IMR-90 (cell line): ENCODE measurements around the gene LRRIQ4. TPM values are rescaled to one million over a fixed set of nuclear protein-coding genes. Genes with fewer than 3 reads are reported as not detected.

Experiments used
- ATAC-seq: fragments of 200-7000 bp; cut with Tn5 transposase; 2 replicates; pipeline ENCODE4 v1.9.1; 2020; ENCODE audit warnings: low read depth, mild to moderate bottlenecking, moderate library complexity
- BruUV-seq: library from RNA; stranded (reverse); fragments of 400-500 nt; replicated peaks from 2 replicates; lab custom pipeline; 2021; lab: Mats Ljungman, UMichigan
- CTCF ChIA-PET: fragments of 300-600 bp; formaldehyde crosslinking; extraction: SDS; loops from one replicate; lab custom pipeline; 2021; ENCODE audit warnings: antibody characterized with exemption; lab: Yijun Ruan, JAX
- POLR2A ChIA-PET: fragments of 300-600 bp; sonication (Branson Sonifier 250); formaldehyde crosslinking; loops from one replicate; lab custom pipeline; 2022; ENCODE audit warnings: antibody characterized with exemption; ENCODE audit not compliant: unreplicated experiment; lab: Charles Lee
- DNase-seq: peaks from one replicate; pipeline ENCODE4 v3.0.0; 2013
- H2AFZ ChIP-seq: replicated peaks from 2 replicates; pipeline ENCODE3; 2013; ENCODE audit warnings: low read length, mild to moderate bottlenecking; ENCODE audit not compliant: poor library complexity
- H2AK5ac ChIP-seq: 2 replicates; pipeline ENCODE4 v1.6.1; 2013; ENCODE audit warnings: low read depth, low read length, inconsistent platforms
- H2AK9ac ChIP-seq: replicated peaks from 2 replicates; pipeline ENCODE3; 2013; ENCODE audit warnings: mild to moderate bottlenecking, low read depth, low read length, moderate library complexity; ENCODE audit not compliant: poor library complexity
- H2BK120ac ChIP-seq: 2 replicates; pipeline ENCODE4 v1.6.1; 2013; ENCODE audit warnings: low read depth, low read length, inconsistent platforms
- H2BK15ac ChIP-seq: 3 replicates; pipeline ENCODE4 v1.6.1; 2013; ENCODE audit warnings: low read depth, low read length, inconsistent platforms
- H2BK20ac ChIP-seq: 2 replicates; pipeline ENCODE4 v1.6.1; 2013; ENCODE audit warnings: low read depth, mild to moderate bottlenecking, inconsistent platforms, low read length, moderate library complexity
- H2BK5ac ChIP-seq: 2 replicates; pipeline ENCODE4 v1.6.1; 2013; ENCODE audit warnings: mild to moderate bottlenecking, low read depth, low read length, inconsistent platforms; ENCODE audit not compliant: poor library complexity, severe bottlenecking
- H3K14ac ChIP-seq: replicated peaks from 2 replicates; pipeline ENCODE4 v1.6.1; 2013; ENCODE audit warnings: low read depth, low read length, inconsistent platforms
- H3K18ac ChIP-seq: 2 replicates; pipeline ENCODE4 v1.6.1; 2013; ENCODE audit warnings: low read depth, low read length, control low read depth
- H3K23ac ChIP-seq: 2 replicates; pipeline ENCODE4 v1.6.1; 2013; ENCODE audit warnings: low read depth, low read length, inconsistent platforms
- H3K27ac ChIP-seq: 2 replicates; pipeline ENCODE4 v1.5.1; 2013; ENCODE audit warnings: mild to moderate bottlenecking, control low read depth, low read length; ENCODE audit not compliant: insufficient read depth
- H3K27me3 ChIP-seq: 2 replicates; pipeline ENCODE4 v1.6.1; 2013; ENCODE audit warnings: low read length; ENCODE audit not compliant: control insufficient read depth, insufficient read depth
- H3K36me3 ChIP-seq: 2 replicates; pipeline ENCODE4 v1.6.1; 2013; ENCODE audit warnings: low read length, mixed read lengths; ENCODE audit not compliant: control insufficient read depth, insufficient read depth
- H3K4ac ChIP-seq: 2 replicates; pipeline ENCODE4 v1.6.1; 2013; ENCODE audit warnings: low read depth, low read length, inconsistent platforms
- H3K4me1 ChIP-seq: 2 replicates; pipeline ENCODE4 v1.6.1; 2013; ENCODE audit warnings: low read length, mixed read lengths; ENCODE audit not compliant: control insufficient read depth, insufficient read depth
- H3K4me2 ChIP-seq: 2 replicates; pipeline ENCODE4 v1.6.1; 2013; ENCODE audit warnings: low read depth, mild to moderate bottlenecking, control low read depth, low read length, moderate library complexity
- H3K4me3 ChIP-seq: 2 replicates; pipeline ENCODE4 v1.5.1; 2013; ENCODE audit warnings: low read depth, mild to moderate bottlenecking, control low read depth, low read length, moderate library complexity; ENCODE audit not compliant: insufficient read depth
- H3K56ac ChIP-seq: 2 replicates; pipeline ENCODE4 v1.6.1; 2013; ENCODE audit warnings: low read length, inconsistent platforms; ENCODE audit not compliant: insufficient read depth; ENCODE audit errors: extremely low read depth
- H3K79me1 ChIP-seq, 2 experiments: 2 replicates each; pipeline ENCODE4 v1.6.1; 2013; ENCODE audit warnings: low read length in 2 of 2, inconsistent platforms in 1 of 2, low read depth in 1 of 2
- H3K9ac ChIP-seq: 2 replicates; pipeline ENCODE4 v1.6.1; 2013; ENCODE audit warnings: low read depth, low read length, control low read depth
- H3K9me1 ChIP-seq: 2 replicates; pipeline ENCODE4 v1.6.1; 2013; ENCODE audit warnings: low read length, inconsistent platforms; ENCODE audit not compliant: insufficient read depth
- H3K9me3 ChIP-seq: 2 replicates; pipeline ENCODE4 v1.6.1; 2013; ENCODE audit warnings: low read length; ENCODE audit not compliant: control insufficient read depth, insufficient read depth
- H4K20me1 ChIP-seq: 2 replicates; pipeline ENCODE4 v1.6.1; 2013; ENCODE audit warnings: low read length, inconsistent platforms; ENCODE audit not compliant: insufficient read depth
- H4K5ac ChIP-seq: 2 replicates; pipeline ENCODE4 v1.6.1; 2013; ENCODE audit warnings: mild to moderate bottlenecking, low read depth, low read length, control low read depth
- H4K8ac ChIP-seq, 2 experiments: 2 replicates each; pipeline ENCODE4 v1.6.1; 2013; ENCODE audit warnings: low read depth in 2 of 2, low read length in 2 of 2, control low read depth in 1 of 2, inconsistent platforms in 1 of 2
- H4K91ac ChIP-seq: 2 replicates; pipeline ENCODE4 v1.6.1; 2013; ENCODE audit warnings: low read depth, low read length, inconsistent platforms; ENCODE audit not compliant: insufficient read depth
- BHLHE40 ChIP-seq: fragments of 150-350 bp; IDR thresholded peaks from 2 replicates; pipeline ENCODE4 v1.6.1; 2016; ENCODE audit warnings: mild to moderate bottlenecking, low read depth, low read length
- CHD1 ChIP-seq: IDR thresholded peaks from 2 replicates; pipeline ENCODE4 v1.6.1; 2012; ENCODE audit warnings: low read depth, low read length, improper control_type of control experiment
- CTCF ChIP-seq: conservative IDR thresholded peaks from 2 replicates; pipeline ENCODE4 v1.5.1; 2012; ENCODE audit warnings: mild to moderate bottlenecking, low read depth, low read length, improper control_type of control experiment
- MAFK ChIP-seq: IDR thresholded peaks from 2 replicates; pipeline ENCODE4 v1.6.1; 2012; ENCODE audit warnings: low read depth, low read length, improper control_type of control experiment
- MAZ ChIP-seq: IDR thresholded peaks from 2 replicates; pipeline ENCODE4 v1.6.1; 2012; ENCODE audit warnings: low read depth, mild to moderate bottlenecking, low read length, improper control_type of control experiment, moderate library complexity, borderline replicate concordance
- POLR2A ChIP-seq: IDR thresholded peaks from 2 replicates; pipeline ENCODE4 v1.6.1; 2012; ENCODE audit warnings: mild to moderate bottlenecking, low read depth, low read length
- RAD21 ChIP-seq: IDR thresholded peaks from 2 replicates; pipeline ENCODE4 v1.6.1; 2012; ENCODE audit warnings: low read length, improper control_type of control experiment
- RCOR1 ChIP-seq: IDR thresholded peaks from 2 replicates; pipeline ENCODE4 v1.6.1; 2012; ENCODE audit warnings: mild to moderate bottlenecking, low read length, improper control_type of control experiment; ENCODE audit not compliant: insufficient replicate concordance
- RFX5 ChIP-seq: IDR thresholded peaks from 2 replicates; pipeline ENCODE4 v1.8.0; 2012; ENCODE audit warnings: low read depth, mild to moderate bottlenecking, low read length, moderate library complexity
- USF2 ChIP-seq: fragments of 150-350 bp; IDR thresholded peaks from 2 replicates; pipeline ENCODE4 v1.6.1; 2017; ENCODE audit warnings: mild to moderate bottlenecking, antibody characterized with exemption, low read length, low read depth
- dilution Hi-C: fragments of 300-500 bp; cut with HindIII; formaldehyde crosslinking; loops from one replicate; pipeline ENCODE4 v1.14.3; 2018; ENCODE audit warnings: low sequenced_read_pairs; ENCODE audit not compliant: unreplicated experiment
- in situ Hi-C: fragments of 300-500 bp; cut with MboI; formaldehyde crosslinking; loops from 3 replicates; pipeline ENCODE4 v1.14.3; 2019; ENCODE audit warnings: low sequenced_read_pairs, inconsistent platforms, mixed read lengths
- intact Hi-C: fragments of 100-400 bp; cut with micrococcal nuclease; formaldehyde crosslinking; loops from 2 replicates; pipeline ENCODE4 v1.10.0; 2022
- polyA plus RNA-seq, 3 experiments: library from polyadenylated mRNA; depleted of rRNA; stranded (reverse); fragments of >200 nt; gene quantifications; 2 replicates each; pipeline ENCODE4 v1.2.3, GENCODE V29; 2012; ENCODE audit warnings: low replicate concordance in 1 of 3
- total RNA-seq: library from RNA; depleted of rRNA; stranded (reverse); fragments of >200 nt; gene quantifications from 2 replicates; pipeline ENCODE4 v1.2.3, GENCODE V29; 2012

Gene LRRIQ4
- total and polyA plus RNA-seq, 2 of the 4 experiments (the other 2 are of a cell fraction): not detected

- Histone ChIP-seq H3K14ac (no peak overlapping the region), H3K4me1 (no peaks in the 10 kb centered on the region), H2BK5ac (no peak overlapping the region), H3K27me3 (peaks cover 20% of the 10 kb centered on the region), H2BK120ac (no peak overlapping the region), H3K36me3 (no peaks in the 10 kb centered on the region), H4K20me1 (no peaks in the 10 kb centered on the region), H4K8ac (no peak overlapping the region), H4K91ac (no peak overlapping the region), H3K4me2 (no peak overlapping the region), H3K56ac (no peak overlapping the region), H2BK15ac (no peak overlapping the region), H3K9ac (no peak overlapping the region), H2AK5ac (no peak overlapping the region), H3K18ac (no peak overlapping the region), H3K4me3 (no peak overlapping the region), H2AFZ (no peak overlapping the region), H3K4ac (no peak overlapping the region), H3K79me1 (no peaks in the 10 kb centered on the region), H2AK9ac (no peak overlapping the region), H3K23ac (no peak overlapping the region), H2BK20ac (no peak overlapping the region), H3K9me3 (no peaks in the 10 kb centered on the region), H3K27ac (no peak overlapping the region), H3K9me1 (peaks cover 4% of the 10 kb centered on the region; the same call in 1 of the 2 replicates), H4K5ac (no peak overlapping the region)
- intact Hi-C loops (no loop called here), dilution Hi-C loops (no loop called here), in situ Hi-C loops (no loop called here)
- DNase-seq (no peak), ATAC-seq (no peak)
- CTCF ChIA-PET: no interaction called here
- POLR2A ChIA-PET: no interaction called here
- BruUV-seq: no TSS peak
- TF ChIP-seq CTCF (no peak), MAZ (no peak), RCOR1 (no peak), CHD1 (no peak), USF2 (no peak), MAFK (no peak), POLR2A (no peak), RFX5 (no peak), BHLHE40 (no peak), RAD21 (no peak)
Measured at GRCh38 chr3:169850618-169851017, 37.9 kb downstream of the LRRIQ4 start.
